ENCODE measurements around the gene LIX1L.

The LIX1L gene

GRCh38 chr1:145995964-145996432, 38.2 kb upstream of the LIX1L start:
- no peak overlapping the region for H2AFZ ChIP-seq (ENCODE audit: low read length)
- H4K20me1 ChIP-seq (ENCODE audit: insufficient read depth, low read length, poor library complexity, severe bottlenecking), result peaks cover 43% of the 10 kb centered on the region
- H3K4me1 ChIP-seq (ENCODE audit: insufficient read depth, low read length, poor library complexity, severe bottlenecking), result peaks cover 39% of the 10 kb centered on the region
- H3K36me3 ChIP-seq (ENCODE audit: insufficient read depth, low read length), result peaks cover 29% of the 10 kb centered on the region; the same call in 1 of the 2 replicates
- peak overlapping the region; percentile 100 for H3K9ac ChIP-seq (ENCODE audit: low read depth, low read length, poor library complexity, severe bottlenecking)
- TF ChIP-seq CTCF (conservative IDR thresholded peaks at IDR 0.05; ENCODE audit: low read length) (no peak), EZH2phosphoT487 (IDR thresholded peaks at IDR 0.05; ENCODE audit: borderline replicate concordance) (no peak)
- H3K9me3 ChIP-seq (ENCODE audit: insufficient read depth, low read depth, low read length), result no peaks in the 10 kb centered on the region
- peaks cover 51% of the 10 kb centered on the region for H3K79me2 ChIP-seq (ENCODE audit: insufficient read depth, low read length)
- peaks cover 9% of the 10 kb centered on the region for H3K27me3 ChIP-seq (ENCODE audit: insufficient read depth, low read length, poor library complexity, severe bottlenecking)
- H3K4me2 ChIP-seq (ENCODE audit: low read depth, low read length, poor library complexity, severe bottlenecking), result peak overlapping the region; percentile 91
- peaks cover 16% of the 10 kb centered on the region for H3F3A ChIP-seq (ENCODE audit: low read depth)
- H3K9me2 ChIP-seq (replicated peaks; ENCODE audit: low read depth, low read length), result no peaks in the 10 kb centered on the region
- peak overlapping the region; percentile 98 for H3K4me3 ChIP-seq (ENCODE audit: low read length, poor library complexity, severe bottlenecking)

GRCh38 chr1:145995148-145995881, 37.5 kb upstream of the LIX1L start:
- peaks cover 43% of the 10 kb centered on the region for H4K20me1 ChIP-seq (ENCODE audit: insufficient read depth, low read length, poor library complexity, severe bottlenecking)
- H3K27me3 ChIP-seq (ENCODE audit: insufficient read depth, low read length, poor library complexity, severe bottlenecking), result peaks cover 9% of the 10 kb centered on the region
- H3K79me2 ChIP-seq (ENCODE audit: insufficient read depth, low read length), result peaks cover 51% of the 10 kb centered on the region
- H2AFZ ChIP-seq (ENCODE audit: low read length), result no peak overlapping the region
- H3K9me2 ChIP-seq (replicated peaks; ENCODE audit: low read depth, low read length), result no peaks in the 10 kb centered on the region
- H3K4me1 ChIP-seq (ENCODE audit: insufficient read depth, low read length, poor library complexity, severe bottlenecking), result peaks cover 39% of the 10 kb centered on the region
- TF ChIP-seq CTCF (conservative IDR thresholded peaks at IDR 0.05; ENCODE audit: low read length), result no peak
- no peak for TF ChIP-seq EZH2phosphoT487 (IDR thresholded peaks at IDR 0.05; ENCODE audit: borderline replicate concordance)
- peak overlapping the region; percentile 100 for H3K9ac ChIP-seq (ENCODE audit: low read depth, low read length, poor library complexity, severe bottlenecking)
- peak overlapping the region; percentile 98 for H3K4me3 ChIP-seq (ENCODE audit: low read length, poor library complexity, severe bottlenecking)
- H3K4me2 ChIP-seq (ENCODE audit: low read depth, low read length, poor library complexity, severe bottlenecking), result peak overlapping the region; percentile 91
- peaks cover 22% of the 10 kb centered on the region for H3F3A ChIP-seq (ENCODE audit: low read depth)
- peaks cover 29% of the 10 kb centered on the region; the same call in 1 of the 2 replicates for H3K36me3 ChIP-seq (ENCODE audit: insufficient read depth, low read length)
- no peaks in the 10 kb centered on the region for H3K9me3 ChIP-seq (ENCODE audit: insufficient read depth, low read depth, low read length)

DNA sequence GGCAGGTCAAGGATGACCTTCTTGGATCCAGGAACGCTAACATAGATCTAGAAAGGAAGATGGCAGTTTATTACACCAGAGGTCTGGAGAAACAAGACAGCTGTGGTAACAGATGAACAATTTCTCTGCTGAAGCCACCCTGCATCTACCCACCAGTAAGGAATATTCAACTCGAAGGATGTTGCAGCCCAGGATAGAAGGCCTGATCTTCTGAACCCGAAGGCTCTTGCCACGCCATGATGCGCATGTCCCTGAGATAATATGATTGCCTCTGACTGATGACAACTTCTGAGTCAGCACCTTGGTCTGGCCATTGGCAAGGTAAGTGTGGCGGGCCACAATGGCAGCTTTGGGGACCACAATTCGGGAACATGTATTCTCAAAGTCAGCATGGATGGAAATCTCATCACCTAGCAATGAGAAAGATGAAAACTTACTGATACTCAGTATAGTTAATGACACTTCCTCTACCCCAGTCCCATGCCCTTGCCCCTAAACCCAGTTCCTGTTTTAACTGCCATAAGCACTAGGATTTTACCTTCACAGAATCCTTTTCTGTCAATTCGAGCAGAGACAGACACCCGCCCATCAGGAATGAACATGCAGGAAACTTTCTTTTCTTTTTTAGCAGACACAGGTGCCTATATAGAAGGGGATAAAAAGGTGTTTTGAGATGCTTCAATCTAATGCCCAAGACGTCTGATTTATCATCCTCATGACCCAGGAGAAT, 36.7 kb upstream of the LIX1L start:
- H3K9me3 ChIP-seq (ENCODE audit: insufficient read depth, low read depth, low read length), result no peaks in the 10 kb centered on the region
- peak overlapping the region; percentile 91 for H3K4me2 ChIP-seq (ENCODE audit: low read depth, low read length, poor library complexity, severe bottlenecking)
- H3F3A ChIP-seq (ENCODE audit: low read depth), result peaks cover 20% of the 10 kb centered on the region
- H4K20me1 ChIP-seq (ENCODE audit: insufficient read depth, low read length, poor library complexity, severe bottlenecking), result peaks cover 43% of the 10 kb centered on the region
- no peaks in the 10 kb centered on the region for H3K9me2 ChIP-seq (replicated peaks; ENCODE audit: low read depth, low read length)
- H2AFZ ChIP-seq (ENCODE audit: low read length), result no peak overlapping the region
- H3K4me1 ChIP-seq (ENCODE audit: insufficient read depth, low read length, poor library complexity, severe bottlenecking), result peaks cover 34% of the 10 kb centered on the region
- H3K9ac ChIP-seq (ENCODE audit: low read depth, low read length, poor library complexity, severe bottlenecking), result peak overlapping the region; percentile 100
- TF ChIP-seq CTCF (conservative IDR thresholded peaks at IDR 0.05; ENCODE audit: low read length) (no peak), EZH2phosphoT487 (IDR thresholded peaks at IDR 0.05; ENCODE audit: borderline replicate concordance) (no peak)
- H3K36me3 ChIP-seq (ENCODE audit: insufficient read depth, low read length), result peaks cover 29% of the 10 kb centered on the region; the same call in 1 of the 2 replicates
- peaks cover 9% of the 10 kb centered on the region for H3K27me3 ChIP-seq (ENCODE audit: insufficient read depth, low read length, poor library complexity, severe bottlenecking)
- H3K79me2 ChIP-seq (ENCODE audit: insufficient read depth, low read length), result peaks cover 51% of the 10 kb centered on the region
- H3K4me3 ChIP-seq (ENCODE audit: low read length, poor library complexity, severe bottlenecking), result peak overlapping the region; percentile 98

All from Loucy (cell line).